ENCODE data around the gene TMED7.

TMED7 gene

DNA sequence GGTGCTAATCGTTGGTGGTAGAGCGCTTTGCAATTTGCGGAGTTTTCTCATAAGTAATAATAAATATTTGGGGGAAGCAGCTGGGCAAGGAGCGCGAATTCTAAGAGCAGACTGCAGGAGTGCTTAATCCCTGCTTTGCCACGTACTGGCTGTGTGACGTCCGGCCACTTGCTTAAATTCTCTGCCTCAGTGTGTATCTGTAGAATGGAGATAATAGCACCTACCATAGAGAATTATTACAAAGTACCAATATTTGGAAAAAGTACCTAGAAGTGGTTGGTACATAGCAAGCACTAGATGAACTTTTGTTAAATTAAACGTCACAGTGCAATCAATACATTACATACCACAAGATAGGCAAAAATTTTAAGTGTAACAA lies 598 bp upstream of the TMED7 start:
- DNase-seq, result no peak

DNA sequence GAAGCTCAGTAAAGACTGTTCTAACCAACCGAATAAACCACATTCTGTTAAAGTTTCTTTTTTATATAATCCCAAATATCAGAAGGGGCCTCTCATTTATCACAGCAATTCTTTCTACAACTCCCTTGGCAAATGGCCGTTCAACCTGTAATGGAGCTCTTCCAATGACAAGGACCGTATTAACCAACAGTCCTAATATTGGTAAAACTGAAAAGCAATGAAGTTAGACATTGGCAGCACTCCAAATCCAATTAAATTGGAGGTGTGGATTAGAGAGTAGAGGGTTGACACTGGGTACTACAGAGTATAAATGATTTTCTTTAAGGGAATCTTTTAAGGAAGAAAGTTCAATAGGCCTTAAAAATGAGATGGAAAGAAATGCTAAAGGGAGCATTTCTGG lies 842 bp downstream of the TMED7 start:
- DNase-seq, result no peak

- DNase-seq, result no peak
Measured at GRCh38 chr5:115623658-115624057, 2.2 kb downstream of the TMED7 start.

GRCh38 chr5:115621365-115621900 lies 4.4 kb downstream of the TMED7 start:
- no peak for DNase-seq

DNA sequence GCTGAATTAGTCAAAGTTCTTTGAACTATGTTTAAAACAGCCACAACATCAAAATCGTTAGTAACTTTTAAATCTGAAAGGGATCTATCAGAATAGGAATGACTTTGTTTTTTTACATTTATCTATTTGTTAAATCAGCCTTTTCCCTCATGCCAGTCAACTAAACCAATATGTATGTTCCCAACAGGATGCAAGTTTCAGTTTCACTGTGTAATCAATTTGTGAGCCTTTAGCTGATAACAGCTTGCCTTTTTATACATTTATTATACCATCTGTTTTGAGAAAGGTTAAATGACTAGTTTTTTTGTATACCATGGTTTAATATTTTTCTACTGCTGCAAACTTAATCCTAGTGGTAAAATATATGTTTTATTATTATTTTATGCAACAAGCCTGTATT lies 8.9 kb downstream of the TMED7 start:
- DNase-seq, result no peak

GRCh38 chr5:115616472-115616871 lies 9.4 kb downstream of the TMED7 start:
- DNase-seq, result no peak

- DNase-seq, result no peak
Measured at GRCh38 chr5:115611873-115612272, 14.0 kb downstream of the TMED7 start.

DNA sequence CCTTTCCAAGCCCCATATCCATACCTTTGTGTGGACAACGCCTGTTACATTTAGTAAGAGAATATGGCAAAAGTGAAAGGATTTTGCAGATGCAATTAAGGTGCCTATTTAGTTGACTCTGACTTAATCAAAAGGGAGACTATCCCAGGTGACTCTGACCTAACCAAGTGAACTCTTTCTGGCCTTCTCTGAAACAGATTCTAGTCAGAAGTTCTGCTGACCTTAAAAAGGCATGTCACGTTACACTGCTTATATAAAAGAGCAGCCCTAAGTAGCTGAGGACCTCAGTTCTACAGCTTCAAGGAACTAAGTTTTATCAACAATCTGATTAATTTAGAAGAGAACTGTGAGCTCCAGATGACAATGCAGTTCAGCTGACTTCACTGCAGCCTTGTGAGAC lies 17.9 kb downstream of the TMED7 start:
- DNase-seq, result no peak

DNA sequence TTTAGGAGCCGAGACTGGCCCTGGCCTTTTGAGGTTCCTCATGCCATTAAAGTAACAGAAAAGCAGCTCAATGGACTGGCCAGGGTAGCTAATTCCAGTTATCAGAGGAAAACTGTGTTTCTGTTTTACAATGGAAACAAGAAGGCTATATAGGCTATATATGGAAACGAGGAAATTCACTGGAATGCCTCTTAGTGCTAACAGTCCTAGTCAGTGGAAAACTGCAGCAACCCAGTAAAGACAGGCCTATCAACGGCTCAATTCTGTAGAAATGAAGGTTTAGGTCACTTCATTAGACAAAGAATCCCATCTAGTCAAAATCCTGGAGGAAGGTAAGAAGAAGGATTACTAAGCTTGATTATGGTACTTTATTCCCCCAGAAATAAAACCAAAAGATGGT lies 20.4 kb downstream of the TMED7 start:
- no peak for DNase-seq

DNA sequence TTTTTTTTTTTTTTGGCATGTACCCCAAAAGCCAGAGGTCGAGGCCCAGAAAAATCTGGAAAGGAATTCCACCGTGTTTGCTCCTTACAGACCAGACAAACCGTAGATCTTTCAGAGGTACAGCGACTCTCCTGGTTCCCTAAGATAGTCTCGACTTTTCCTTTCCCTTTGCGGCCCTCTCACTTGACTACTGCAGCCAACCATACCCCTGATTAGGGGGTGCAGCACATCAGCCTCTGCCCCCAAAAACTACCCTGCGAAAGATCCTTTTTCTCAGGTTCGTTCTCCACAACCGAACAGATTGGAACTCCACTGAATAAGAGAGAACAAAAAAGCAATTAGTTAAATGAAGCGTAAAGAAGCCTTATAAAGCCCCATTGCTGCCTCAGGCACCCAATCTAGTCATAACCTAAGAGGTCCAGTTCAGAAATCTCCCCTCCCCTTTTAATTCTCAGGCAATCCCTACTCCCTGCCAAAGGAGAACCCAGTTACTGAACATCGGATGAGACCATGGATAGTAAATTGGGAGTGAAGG lies 23.2 kb downstream of the TMED7 start:
- no peak for DNase-seq

DNA sequence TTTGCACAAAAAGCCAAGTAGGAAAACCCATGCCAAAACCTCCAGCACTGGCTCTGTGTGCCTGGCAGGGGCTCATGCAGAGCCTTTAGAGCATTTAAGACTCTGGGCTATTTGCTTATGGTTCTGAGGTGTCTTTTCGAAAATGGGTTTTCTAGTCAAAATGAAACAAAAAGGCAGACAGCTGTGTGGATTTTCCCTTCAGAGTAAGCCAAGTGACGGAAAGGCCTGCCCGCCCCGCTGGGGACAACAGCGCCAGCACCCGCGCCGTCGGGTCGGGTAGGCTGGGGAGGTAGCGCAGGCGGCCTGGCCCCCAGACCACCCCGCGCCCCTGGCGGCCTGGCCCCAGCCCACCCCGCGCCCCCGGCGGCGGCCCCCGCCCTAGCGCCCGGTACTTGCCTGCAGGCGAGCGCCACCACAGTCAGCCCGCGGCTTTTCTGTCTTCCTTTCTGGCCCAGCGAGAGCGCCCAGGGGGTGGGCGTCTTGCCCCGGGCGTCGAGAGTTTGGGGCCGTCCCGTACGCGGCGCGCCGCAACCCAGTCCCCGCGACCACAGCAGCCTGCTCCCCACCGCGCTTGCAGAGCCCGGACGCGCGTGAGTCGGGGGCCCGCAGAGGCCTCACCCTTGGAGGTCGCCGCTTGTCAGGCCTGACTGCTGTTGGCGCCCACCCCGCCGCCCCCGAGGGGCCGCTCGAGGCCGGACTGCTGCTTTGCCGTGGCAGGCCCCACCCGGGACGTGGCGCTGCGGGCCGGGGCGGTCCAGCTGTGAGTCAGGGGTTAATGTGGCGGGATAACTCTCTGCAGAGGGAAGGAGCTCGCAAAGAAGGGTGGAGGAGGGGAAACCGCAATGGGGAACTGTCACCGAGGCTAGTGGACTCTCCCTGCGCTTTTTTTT lies 23.9 kb downstream of the TMED7 start, which contains the start of gene TICAM2:
Gene TICAM2, minus strand, starts transcription at position 779 of the 890 bp plus-strand sequence. CDS start 21,223 bp downstream, outside the sequence.
- DNase-seq, result no peak

GRCh38 chr5:115600766-115601165 lies 25.1 kb downstream of the TMED7 start:
- no peak for DNase-seq

- no peak for DNase-seq
Measured at GRCh38 chr5:115599924-115600323, 25.9 kb downstream of the TMED7 start.

GRCh38 chr5:115599502-115599901 lies 26.3 kb downstream of the TMED7 start:
- no peak for DNase-seq

GRCh38 chr5:115594128-115595047 lies 31.4 kb downstream of the TMED7 start:
- no peak for DNase-seq

GRCh38 chr5:115589043-115589442 lies 36.8 kb downstream of the TMED7 start:
- no peak for DNase-seq

- DNase-seq, result no peak
Measured at GRCh38 chr5:115588640-115589039, 37.2 kb downstream of the TMED7 start.

DNA sequence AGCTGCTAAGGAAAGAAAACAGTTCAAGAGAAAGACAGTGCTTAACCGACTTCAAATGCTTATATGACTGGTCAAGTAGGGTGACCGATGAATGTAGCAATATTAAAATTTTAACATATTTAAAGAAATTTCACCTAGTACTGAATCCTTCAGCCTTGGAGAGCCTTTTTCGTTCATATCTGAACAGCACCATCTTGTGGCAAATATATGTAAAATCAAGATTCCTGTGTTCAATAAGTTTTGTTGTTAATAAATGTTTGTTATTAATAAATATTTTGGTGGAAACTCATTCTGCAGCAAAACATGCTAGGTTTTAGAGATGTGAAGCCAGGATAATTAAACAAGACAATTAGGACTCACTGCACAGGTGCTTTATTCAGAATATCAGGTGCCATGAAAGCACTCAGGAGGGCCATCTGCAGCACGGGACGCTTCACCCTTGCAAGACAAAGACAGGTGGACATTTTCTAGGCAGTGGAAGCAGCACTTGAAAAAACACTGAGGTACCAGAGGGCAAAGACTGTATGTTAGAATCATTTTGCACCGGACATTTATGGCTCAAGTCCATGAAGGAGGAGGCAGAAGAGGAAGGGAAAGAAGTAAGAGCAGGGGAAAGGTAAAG lies 39.2 kb downstream of the TMED7 start:
- DNase-seq, result peak; percentile 14

DNA sequence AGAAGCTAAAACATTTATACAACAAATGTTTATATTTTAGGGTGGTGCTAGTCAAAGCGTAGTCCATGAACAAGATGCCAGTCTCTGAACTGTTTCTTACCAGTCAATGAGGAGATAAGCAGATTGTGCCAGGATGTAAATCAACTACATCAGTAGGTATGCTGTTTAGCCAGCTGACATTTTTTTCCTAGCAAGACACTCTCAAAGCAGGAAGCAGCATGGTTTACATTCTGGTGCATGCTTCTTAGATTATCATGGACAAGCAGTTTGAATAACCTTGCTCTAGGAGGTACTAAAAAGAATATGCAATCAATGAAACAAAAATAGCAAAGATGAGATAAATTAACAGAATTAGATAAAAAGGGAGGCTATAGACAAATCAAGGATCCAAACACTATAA lies 40.6 kb downstream of the TMED7 start:
- DNase-seq, result no peak

DNA sequence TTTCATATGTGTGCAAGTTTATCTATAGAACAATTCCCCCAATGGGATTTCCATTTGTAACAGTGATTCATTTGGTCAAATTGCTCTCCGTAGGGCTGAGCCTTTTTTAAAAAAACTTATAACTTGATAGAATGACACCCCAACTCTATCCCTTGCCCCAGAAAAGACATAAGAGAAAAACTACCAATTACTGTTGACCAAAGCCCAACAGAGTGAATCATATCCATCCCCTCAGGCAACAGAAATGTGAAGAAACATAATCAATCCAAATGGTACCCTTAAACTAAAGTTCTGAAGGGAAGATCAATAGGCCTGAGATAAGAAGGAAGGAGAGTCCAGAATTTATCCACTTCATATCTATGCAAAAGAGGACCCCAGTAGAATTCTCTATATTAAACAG lies 41.3 kb downstream of the TMED7 start:
- no peak for DNase-seq

DNA sequence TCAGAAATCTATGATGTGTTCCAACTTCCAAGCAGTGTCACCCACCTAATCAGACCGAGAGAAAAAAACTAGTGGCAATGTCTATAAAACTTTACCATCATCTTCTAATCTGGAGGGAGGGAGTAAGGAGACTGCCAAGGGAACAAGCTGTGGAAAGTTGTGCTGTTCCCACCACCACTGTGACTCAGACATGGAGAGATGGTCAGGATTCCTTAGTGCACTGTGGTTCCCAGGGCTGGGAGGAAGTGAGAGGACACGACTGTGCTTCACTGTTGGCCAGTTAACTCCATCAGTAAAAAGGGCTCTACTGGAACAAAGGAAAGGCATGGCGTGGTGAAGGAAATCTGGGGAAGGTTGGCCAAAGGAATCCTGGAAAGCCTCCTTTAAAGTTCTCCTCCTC lies 42.4 kb downstream of the TMED7 start:
- DNase-seq, result no peak

DNA sequence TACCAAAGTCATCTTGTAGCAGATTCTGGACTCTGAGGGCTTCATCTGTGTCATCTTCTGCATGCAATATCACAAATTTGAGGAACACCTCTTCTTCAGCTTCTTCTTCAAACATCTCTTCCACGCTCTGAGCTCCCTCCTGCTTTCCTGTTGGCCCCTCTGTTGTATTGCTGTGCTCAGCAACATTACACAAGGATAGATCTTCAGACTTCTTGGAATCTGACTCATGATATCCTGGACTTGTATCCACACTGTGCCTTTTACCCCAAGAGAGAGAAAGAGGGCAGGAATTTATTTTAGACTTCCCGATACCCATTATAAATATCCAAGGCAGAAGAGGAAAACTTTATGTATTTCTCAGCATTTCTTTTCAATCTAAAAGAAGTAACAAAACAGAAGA lies 44.9 kb downstream of the TMED7 start:
- no peak for DNase-seq

- no peak for DNase-seq
Measured at GRCh38 chr5:115579747-115580173, 46.1 kb downstream of the TMED7 start.

All from NCI-H1436 (cell line).